Measurements from ENCODE around the gene CYFIP2.

Gene CYFIP2

GRCh38 chr5:157434096-157434495, 168.2 kb downstream of the CYFIP2 start:
- no peak overlapping the region for H3K4me3 ChIP-seq (ENCODE audit: low read depth, low read length, poor library complexity, severe bottlenecking)

GRCh38 chr5:157443041-157443549, 177.2 kb downstream of the CYFIP2 start:
- H3K4me2 ChIP-seq (ENCODE audit: low read length) = no peak overlapping the region
- no peak overlapping the region for H3K9ac ChIP-seq (ENCODE audit: low read length)
- no peak overlapping the region for H2AFZ ChIP-seq (ENCODE audit: low read length)

More at GRCh38 chr5:157434096-157434495, 168.2 kb downstream of the CYFIP2 start:
- no peak overlapping the region for H3K9ac ChIP-seq (ENCODE audit: low read length)
- H3K27ac ChIP-seq (ENCODE audit: low read depth, low read length, poor library complexity, severe bottlenecking) = no peak overlapping the region
- no peaks in the 10 kb centered on the region for H3K36me3 ChIP-seq (ENCODE audit: insufficient read depth, low read length)
- H3K4me2 ChIP-seq (ENCODE audit: low read length) = no peak overlapping the region
- H3K79me2 ChIP-seq (ENCODE audit: insufficient read depth, low read length) = no peaks in the 10 kb centered on the region
- H3K4me1 ChIP-seq (ENCODE audit: insufficient read depth, low read length, severe bottlenecking) = no peaks in the 10 kb centered on the region
- H4K20me1 ChIP-seq (ENCODE audit: insufficient read depth, low read length) = no peaks in the 10 kb centered on the region
- H3K27me3 ChIP-seq (ENCODE audit: insufficient read depth, low read length) = no peaks in the 10 kb centered on the region
- H3K9me2 ChIP-seq (ENCODE audit: low read depth, low read length) = no peaks in the 10 kb centered on the region
- H2AFZ ChIP-seq (ENCODE audit: low read length) = no peak overlapping the region
- H3F3A ChIP-seq (ENCODE audit: insufficient read depth, low read length) = no peaks in the 10 kb centered on the region
- no peaks in the 10 kb centered on the region for H3K9me3 ChIP-seq (ENCODE audit: low read length)
- TF ChIP-seq EZH2 (IDR thresholded peaks at IDR 0.05; ENCODE audit: borderline replicate concordance, low read length) = no peak
- no peak for TF ChIP-seq CTCF (IDR thresholded peaks at IDR 0.05; ENCODE audit: low read length)

GRCh38 chr5:157444224-157444623, 178.3 kb downstream of the CYFIP2 start:
- Histone ChIP-seq H3K9me2 (ENCODE audit: low read depth, low read length) (no peaks in the 10 kb centered on the region), H2AFZ (ENCODE audit: low read length) (no peak overlapping the region), H3K4me1 (ENCODE audit: insufficient read depth, low read length, severe bottlenecking) (no peaks in the 10 kb centered on the region), H3K27me3 (ENCODE audit: insufficient read depth, low read length) (no peaks in the 10 kb centered on the region; the same call in 1 of the 2 replicates), H3K4me3 (ENCODE audit: low read depth, low read length, poor library complexity, severe bottlenecking) (no peak overlapping the region), H4K20me1 (ENCODE audit: insufficient read depth, low read length) (no peaks in the 10 kb centered on the region), H3K9ac (ENCODE audit: low read length) (no peak overlapping the region), H3F3A (ENCODE audit: insufficient read depth, low read length) (no peaks in the 10 kb centered on the region), H3K36me3 (ENCODE audit: insufficient read depth, low read length) (no peaks in the 10 kb centered on the region), H3K79me2 (ENCODE audit: insufficient read depth, low read length) (no peaks in the 10 kb centered on the region), H3K4me2 (ENCODE audit: low read length) (no peak overlapping the region), H3K9me3 (ENCODE audit: low read length) (no peaks in the 10 kb centered on the region), H3K27ac (ENCODE audit: low read depth, low read length, poor library complexity, severe bottlenecking) (no peak overlapping the region)
- TF ChIP-seq EZH2 (IDR thresholded peaks at IDR 0.05; ENCODE audit: borderline replicate concordance, low read length) = no peak
- no peak for TF ChIP-seq CTCF (IDR thresholded peaks at IDR 0.05; ENCODE audit: low read length)

More at GRCh38 chr5:157443041-157443549, 177.2 kb downstream of the CYFIP2 start:
- Histone ChIP-seq H3K27ac (ENCODE audit: low read depth, low read length, poor library complexity, severe bottlenecking) (no peak overlapping the region), H3K4me3 (ENCODE audit: low read depth, low read length, poor library complexity, severe bottlenecking) (no peak overlapping the region), H3K9me3 (ENCODE audit: low read length) (no peaks in the 10 kb centered on the region), H3K79me2 (ENCODE audit: insufficient read depth, low read length) (no peaks in the 10 kb centered on the region), H4K20me1 (ENCODE audit: insufficient read depth, low read length) (no peaks in the 10 kb centered on the region), H3K9me2 (ENCODE audit: low read depth, low read length) (no peaks in the 10 kb centered on the region), H3K27me3 (ENCODE audit: insufficient read depth, low read length) (no peaks in the 10 kb centered on the region; the same call in 1 of the 2 replicates), H3F3A (ENCODE audit: insufficient read depth, low read length) (no peaks in the 10 kb centered on the region), H3K36me3 (ENCODE audit: insufficient read depth, low read length) (no peaks in the 10 kb centered on the region), H3K4me1 (ENCODE audit: insufficient read depth, low read length, severe bottlenecking) (no peaks in the 10 kb centered on the region)
- TF ChIP-seq EZH2 (IDR thresholded peaks at IDR 0.05; ENCODE audit: borderline replicate concordance, low read length) (no peak), CTCF (IDR thresholded peaks at IDR 0.05; ENCODE audit: low read length) (no peak)
